GM12878 (cell line): ENCODE results near the gene PITRM1. TPM values are rescaled to one million over a fixed set of nuclear protein-coding genes. Genes with fewer than 3 reads are reported as not detected.

ENCODE experiments used
- ATAC-seq: fragments of 200-7000 bp; cut with Tn5 transposase; 3 replicates; pipeline ENCODE4 v1.9.1; 2020; ENCODE audit warnings: mild to moderate bottlenecking, moderate library complexity
- BruUV-seq: library from RNA; stranded (reverse); fragments of 400-500 nt; replicated peaks from 2 replicates; lab custom pipeline; 2021; lab: Mats Ljungman, UMichigan
- CTCF ChIA-PET: fragments of 300-600 bp; sonication (Branson Sonifier 250); formaldehyde crosslinking; extraction: SDS; loops from one replicate; lab custom pipeline; 2021; ENCODE audit warnings: inconsistent platforms; lab: Yijun Ruan, JAX
- POLR2A ChIA-PET: fragments of 350-600 bp; formaldehyde crosslinking; extraction: SDS; loops from one replicate; lab custom pipeline; 2021; ENCODE audit warnings: inconsistent platforms; lab: Charles Lee
- RAD21 ChIA-PET: fragments of 300-600 bp; sonication (Branson Sonifier 250); formaldehyde crosslinking; loops from one replicate; lab custom pipeline; 2023; ENCODE audit warnings: antibody characterized with exemption; ENCODE audit not compliant: unreplicated experiment; lab: Charles Lee
- SMC1A ChIA-PET: fragments of 300-600 bp; sonication (Branson Sonifier 250); formaldehyde crosslinking; loops from one replicate; lab custom pipeline; 2023; ENCODE audit not compliant: unreplicated experiment, uncharacterized antibody; lab: Charles Lee
- DNase-seq: peaks from one replicate; pipeline ENCODE4 v3.0.0-alpha.2; 2011; ENCODE audit warnings: low read depth, low spot score
- FAIRE-seq: peaks from 3 replicates; lab custom pipeline; 2011; peaks lifted over from hg19 to GRCh38; lab: Jason Lieb, UNC
- H2AFZ ChIP-seq: 2 replicates; pipeline ENCODE4 v1.6.0; 2011; ENCODE audit warnings: low read depth, low read length, control low read depth; ENCODE audit not compliant: control insufficient read depth
- H3K27ac ChIP-seq: 2 replicates; pipeline ENCODE4 v1.5.1; 2011; ENCODE audit warnings: control low read depth; ENCODE audit not compliant: control insufficient read depth, insufficient read depth
- H3K27me3 ChIP-seq, 2 experiments: replicated peaks in 1 of 2; 2 replicates each; pipeline versions ENCODE4 v1.6.0 to v1.6.1; 2011; ENCODE audit warnings: low read length in 1 of 2; ENCODE audit not compliant: control insufficient read depth in 2 of 2, insufficient read depth in 2 of 2
- H3K36me3 ChIP-seq, 2 experiments: 2 replicates each; pipeline ENCODE4 v1.5.1; 2011; ENCODE audit warnings: low read length in 1 of 2; ENCODE audit not compliant: control insufficient read depth in 2 of 2, insufficient read depth in 2 of 2
- H3K4me1 ChIP-seq: 2 replicates; pipeline ENCODE4 v1.6.1; 2011; ENCODE audit warnings: mild to moderate bottlenecking, low read length, moderate library complexity, mixed read lengths; ENCODE audit not compliant: control insufficient read depth, insufficient read depth
- H3K4me2 ChIP-seq: 2 replicates; pipeline ENCODE4 v1.6.0; 2011; ENCODE audit warnings: control low read depth; ENCODE audit not compliant: control insufficient read depth, insufficient read depth
- H3K4me3 ChIP-seq: fragments of 200-600 bp; sonication (generic); 2 replicates; pipeline ENCODE4 v1.5.1; 2016
- H3K79me2 ChIP-seq: 2 replicates; pipeline ENCODE4 v1.6.0; 2011; ENCODE audit warnings: low read length; ENCODE audit not compliant: control insufficient read depth, insufficient read depth
- H3K9ac ChIP-seq: 2 replicates; pipeline ENCODE4 v1.8.0; 2011; ENCODE audit warnings: low read length, control low read depth, mixed read lengths; ENCODE audit not compliant: control insufficient read depth, insufficient read depth
- H3K9me3 ChIP-seq: replicated peaks from 3 replicates; pipeline ENCODE4 v1.5.1; 2011; ENCODE audit warnings: mild to moderate bottlenecking, low read length; ENCODE audit not compliant: control insufficient read depth, insufficient read depth
- H4K20me1 ChIP-seq: 2 replicates; pipeline ENCODE4 v1.6.0; 2011; ENCODE audit not compliant: control insufficient read depth, insufficient read depth
- EP300 ChIP-seq, 2 experiments: fragments of 150-350 bp in 1 of 2; IDR thresholded peaks; 2 replicates each; pipeline ENCODE4 v1.6.1; 2011 to 2012; ENCODE audit warnings: low read depth in 2 of 2, low read length in 2 of 2, borderline replicate concordance in 1 of 2, improper control_type of control experiment in 1 of 2, inconsistent platforms in 1 of 2; ENCODE audit not compliant: control insufficient read depth in 1 of 2
- ESRRA ChIP-seq: IDR thresholded peaks from 2 replicates; pipeline ENCODE4 v1.6.1; 2012; ENCODE audit warnings: mild to moderate bottlenecking, low read length, improper control_type of control experiment
- GATAD2B ChIP-seq: fragments of 450-650 bp; conservative IDR thresholded peaks from 2 replicates; pipeline ENCODE4 v1.6.1; 2017; ENCODE audit warnings: low read depth, mild to moderate bottlenecking, moderate library complexity
- NBN ChIP-seq: fragments of 450-650 bp; IDR thresholded peaks from 2 replicates; pipeline ENCODE4 v1.6.1; 2016
- NFIC ChIP-seq: IDR thresholded peaks from 2 replicates; pipeline ENCODE4 v1.6.1; 2012; ENCODE audit warnings: low read depth, mild to moderate bottlenecking, inconsistent platforms, low read length, moderate library complexity
- PAX8 ChIP-seq: fragments of 450-650 bp; IDR thresholded peaks from 2 replicates; pipeline ENCODE4 v1.6.1; 2017; ENCODE audit warnings: mild to moderate bottlenecking, moderate library complexity
- POLR2AphosphoS5 ChIP-seq: IDR thresholded peaks from 2 replicates; pipeline ENCODE4 v1.6.1; 2011; ENCODE audit warnings: mild to moderate bottlenecking, low read length, inconsistent platforms
- RAD51 ChIP-seq: fragments of 450-650 bp; IDR thresholded peaks from 2 replicates; pipeline ENCODE4 v1.6.1; 2016; ENCODE audit warnings: moderate library complexity, mild to moderate bottlenecking, inconsistent platforms
- RBBP5 ChIP-seq: fragments of 200-600 bp; sonication (generic); conservative IDR thresholded peaks from 2 replicates; pipeline ENCODE4 v1.6.1; 2016
- RELA ChIP-seq: fragments of 450-650 bp; IDR thresholded peaks from 2 replicates; pipeline ENCODE4 v1.8.0; 2014; ENCODE audit warnings: borderline replicate concordance; ENCODE audit not compliant: partially characterized antibody
- ZNF207 ChIP-seq: fragments of 450-650 bp; IDR thresholded peaks from 2 replicates; pipeline ENCODE4 v1.6.1; 2014; ENCODE audit warnings: antibody characterized with exemption, mild to moderate bottlenecking, borderline replicate concordance
- ZNF24 ChIP-seq: fragments of 450-650 bp; IDR thresholded peaks from 2 replicates; pipeline ENCODE4 v1.6.1; 2017; ENCODE audit warnings: antibody characterized with exemption, mild to moderate bottlenecking
- ZNF274 ChIP-seq: IDR thresholded peaks from one replicate; pipeline ENCODE4 v1.8.0; 2011; ENCODE audit not compliant: insufficient read length, insufficient read depth
- WGBS: methylation state at CpG from one replicate; pipeline ENCODE4 v1.1.6; 2016; ENCODE audit warnings: low lambda C conversion rate; ENCODE audit not compliant: insufficient replicate concordance, insufficient coverage; ENCODE audit errors: missing lambda C conversion rate; 5-methylcytosine and 5-hydroxymethylcytosine counted together
- in situ Hi-C: fragments of 300-500 bp; cut with MboI; formaldehyde crosslinking; loops from 9 replicates; pipeline ENCODE4 v1.14.3; 2018; ENCODE audit warnings: mixed read lengths
- intact Hi-C: fragments of 100-400 bp; cut with micrococcal nuclease; formaldehyde crosslinking; loops from one replicate; pipeline ENCODE4 v1.14.2; 2022; ENCODE audit not compliant: unreplicated experiment
- polyA plus RNA-seq, 11 experiments: library from polyadenylated mRNA; depleted of rRNA in 4 of 11; unstranded in 6 of 11; stranded (reverse) in 5 of 11; fragments of >200 nt; fragmentation: Nextera tagmentation in 4 of 11; fragmentation: Illumina TruSeq in 1 of 11; extraction: Ambion mirVana in 4 of 11; extraction: Trizol in 1 of 11; gene quantifications; 1 replicate in 1 of 11; 2 replicates in 10 of 11; pipeline versions ENCODE4 v1.2.1 to v1.2.3, GENCODE V29; 2011 to 2016; ENCODE audit warnings: inconsistent platforms in 2 of 11, missing spikeins in 2 of 11, low read depth in 1 of 11
- total RNA-seq, 4 experiments: library from RNA; depleted of rRNA in 3 of 4; stranded (reverse); fragments of >200 nt in 3 of 4; fragmentation: Illumina TruSeq in 1 of 4; extraction: Trizol in 1 of 4; gene quantifications; 2 replicates each; pipeline versions ENCODE4 v1.2.1 to v1.2.3, GENCODE V29; 2013 to 2021
- TF ChIP-seq, protein P1 (sequence below): fragments of 450-650 bp; IDR thresholded peaks from 2 replicates; pipeline ENCODE4 v1.6.1; 2018; ENCODE audit warnings: mild to moderate bottlenecking, low read depth, moderate library complexity; ENCODE audit not compliant: partially characterized antibody
- TF ChIP-seq, protein P2 (sequence below): IDR thresholded peaks from 2 replicates; pipeline ENCODE4 v1.6.1; 2012; ENCODE audit warnings: improper control_type of control experiment, low read depth, low read length; ENCODE audit not compliant: insufficient replicate concordance
- TF ChIP-seq, protein P3 (sequence below): fragments of 450-650 bp; IDR thresholded peaks from 2 replicates; pipeline ENCODE4 v1.6.1; 2017; ENCODE audit warnings: mild to moderate bottlenecking, low read depth, inconsistent platforms; ENCODE audit not compliant: poor library complexity, severe bottlenecking

Gene PITRM1
- total and polyA plus RNA-seq, 10 of the 15 experiments (the other 5 are each of a cell fraction or from before 2014, with no cell fraction given): 15.5 to 53.0 (median 45.0) TPM

DNA sequence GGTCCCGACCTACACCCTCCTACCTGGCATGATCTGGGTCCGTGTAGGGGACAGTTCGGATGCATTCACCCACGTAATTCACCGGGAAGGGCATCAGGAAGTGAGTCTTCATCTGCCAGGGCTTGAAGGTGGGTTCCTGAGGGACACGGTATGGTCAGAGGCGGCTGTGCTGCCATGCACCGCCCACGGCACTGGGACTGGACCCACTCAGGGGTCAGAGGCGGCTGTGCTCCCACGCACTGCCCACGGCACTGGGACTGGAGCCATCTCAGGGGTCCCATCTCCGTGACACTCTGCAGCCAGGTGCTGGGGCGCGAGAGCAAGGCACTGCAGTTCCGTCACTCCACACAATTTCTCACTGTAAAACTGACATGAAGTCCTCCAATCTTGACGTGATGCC, 29.2 kb downstream of the PITRM1 start:
- Histone ChIP-seq H3K9me3 (no peaks in the 10 kb centered on the region), H3K4me2 (no peak overlapping the region), H3K4me3 (no peak overlapping the region), H3K79me2 (no peaks in the 10 kb centered on the region), H3K4me1 (no peaks in the 10 kb centered on the region), H3K9ac (no peak overlapping the region), H3K36me3 (peaks cover 11 to 27% of the 10 kb centered on the region in 2 experiments), H3K27me3 (no peaks in the 10 kb centered on the region), H3K27ac (no peak overlapping the region), H4K20me1 (no peaks in the 10 kb centered on the region), H2AFZ (no peak overlapping the region)
- ChIA-PET RAD21 (no interaction called here), SMC1A (no interaction called here), POLR2A (no interaction called here), CTCF (no interaction called here)
- FAIRE-seq (no peak), DNase-seq (no peak), ATAC-seq (no peak)
- 93% methylated on average over 17 of the region's 17 CpGs for WGBS
- BruUV-seq: no TSS peak
- intact Hi-C loops: no loop called here
- in situ Hi-C loops: no loop called here
- no peak for TF ChIP-seq NBN
- TF ChIP-seq, protein P1, sequence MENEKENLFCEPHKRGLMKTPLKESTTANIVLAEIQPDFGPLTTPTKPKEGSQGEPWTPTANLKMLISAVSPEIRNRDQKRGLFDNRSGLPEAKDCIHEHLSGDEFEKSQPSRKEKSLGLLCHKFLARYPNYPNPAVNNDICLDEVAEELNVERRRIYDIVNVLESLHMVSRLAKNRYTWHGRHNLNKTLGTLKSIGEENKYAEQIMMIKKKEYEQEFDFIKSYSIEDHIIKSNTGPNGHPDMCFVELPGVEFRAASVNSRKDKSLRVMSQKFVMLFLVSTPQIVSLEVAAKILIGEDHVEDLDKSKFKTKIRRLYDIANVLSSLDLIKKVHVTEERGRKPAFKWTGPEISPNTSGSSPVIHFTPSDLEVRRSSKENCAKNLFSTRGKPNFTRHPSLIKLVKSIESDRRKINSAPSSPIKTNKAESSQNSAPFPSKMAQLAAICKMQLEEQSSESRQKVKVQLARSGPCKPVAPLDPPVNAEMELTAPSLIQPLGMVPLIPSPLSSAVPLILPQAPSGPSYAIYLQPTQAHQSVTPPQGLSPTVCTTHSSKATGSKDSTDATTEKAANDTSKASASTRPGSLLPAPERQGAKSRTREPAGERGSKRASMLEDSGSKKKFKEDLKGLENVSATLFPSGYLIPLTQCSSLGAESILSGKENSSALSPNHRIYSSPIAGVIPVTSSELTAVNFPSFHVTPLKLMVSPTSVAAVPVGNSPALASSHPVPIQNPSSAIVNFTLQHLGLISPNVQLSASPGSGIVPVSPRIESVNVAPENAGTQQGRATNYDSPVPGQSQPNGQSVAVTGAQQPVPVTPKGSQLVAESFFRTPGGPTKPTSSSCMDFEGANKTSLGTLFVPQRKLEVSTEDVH: no peak
- TF ChIP-seq NFIC: no peak
- no peak for TF ChIP-seq EP300 (IDR thresholded peaks at IDR 0.05; ENCODE audit: borderline replicate concordance in 1 of 2, control insufficient read depth in 1 of 2, low read depth in 2 of 2, low read length in 2 of 2)
- no peak for TF ChIP-seq GATAD2B
- TF ChIP-seq, protein P2, sequence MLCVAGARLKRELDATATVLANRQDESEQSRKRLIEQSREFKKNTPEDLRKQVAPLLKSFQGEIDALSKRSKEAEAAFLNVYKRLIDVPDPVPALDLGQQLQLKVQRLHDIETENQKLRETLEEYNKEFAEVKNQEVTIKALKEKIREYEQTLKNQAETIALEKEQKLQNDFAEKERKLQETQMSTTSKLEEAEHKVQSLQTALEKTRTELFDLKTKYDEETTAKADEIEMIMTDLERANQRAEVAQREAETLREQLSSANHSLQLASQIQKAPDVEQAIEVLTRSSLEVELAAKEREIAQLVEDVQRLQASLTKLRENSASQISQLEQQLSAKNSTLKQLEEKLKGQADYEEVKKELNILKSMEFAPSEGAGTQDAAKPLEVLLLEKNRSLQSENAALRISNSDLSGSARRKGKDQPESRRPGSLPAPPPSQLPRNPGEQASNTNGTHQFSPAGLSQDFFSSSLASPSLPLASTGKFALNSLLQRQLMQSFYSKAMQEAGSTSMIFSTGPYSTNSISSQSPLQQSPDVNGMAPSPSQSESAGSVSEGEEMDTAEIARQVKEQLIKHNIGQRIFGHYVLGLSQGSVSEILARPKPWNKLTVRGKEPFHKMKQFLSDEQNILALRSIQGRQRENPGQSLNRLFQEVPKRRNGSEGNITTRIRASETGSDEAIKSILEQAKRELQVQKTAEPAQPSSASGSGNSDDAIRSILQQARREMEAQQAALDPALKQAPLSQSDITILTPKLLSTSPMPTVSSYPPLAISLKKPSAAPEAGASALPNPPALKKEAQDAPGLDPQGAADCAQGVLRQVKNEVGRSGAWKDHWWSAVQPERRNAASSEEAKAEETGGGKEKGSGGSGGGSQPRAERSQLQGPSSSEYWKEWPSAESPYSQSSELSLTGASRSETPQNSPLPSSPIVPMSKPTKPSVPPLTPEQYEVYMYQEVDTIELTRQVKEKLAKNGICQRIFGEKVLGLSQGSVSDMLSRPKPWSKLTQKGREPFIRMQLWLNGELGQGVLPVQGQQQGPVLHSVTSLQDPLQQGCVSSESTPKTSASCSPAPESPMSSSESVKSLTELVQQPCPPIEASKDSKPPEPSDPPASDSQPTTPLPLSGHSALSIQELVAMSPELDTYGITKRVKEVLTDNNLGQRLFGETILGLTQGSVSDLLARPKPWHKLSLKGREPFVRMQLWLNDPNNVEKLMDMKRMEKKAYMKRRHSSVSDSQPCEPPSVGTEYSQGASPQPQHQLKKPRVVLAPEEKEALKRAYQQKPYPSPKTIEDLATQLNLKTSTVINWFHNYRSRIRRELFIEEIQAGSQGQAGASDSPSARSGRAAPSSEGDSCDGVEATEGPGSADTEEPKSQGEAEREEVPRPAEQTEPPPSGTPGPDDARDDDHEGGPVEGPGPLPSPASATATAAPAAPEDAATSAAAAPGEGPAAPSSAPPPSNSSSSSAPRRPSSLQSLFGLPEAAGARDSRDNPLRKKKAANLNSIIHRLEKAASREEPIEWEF: no peak
- no peak for TF ChIP-seq RELA
- TF ChIP-seq POLR2AphosphoS5: no peak
- no peak for TF ChIP-seq RAD51
- TF ChIP-seq PAX8: no peak
- no peak for TF ChIP-seq RBBP5
- TF ChIP-seq ESRRA: no peak
- no peak for TF ChIP-seq ZNF274
- TF ChIP-seq ZNF24: no peak
- TF ChIP-seq ZNF207: no peak
- TF ChIP-seq, protein P3, sequence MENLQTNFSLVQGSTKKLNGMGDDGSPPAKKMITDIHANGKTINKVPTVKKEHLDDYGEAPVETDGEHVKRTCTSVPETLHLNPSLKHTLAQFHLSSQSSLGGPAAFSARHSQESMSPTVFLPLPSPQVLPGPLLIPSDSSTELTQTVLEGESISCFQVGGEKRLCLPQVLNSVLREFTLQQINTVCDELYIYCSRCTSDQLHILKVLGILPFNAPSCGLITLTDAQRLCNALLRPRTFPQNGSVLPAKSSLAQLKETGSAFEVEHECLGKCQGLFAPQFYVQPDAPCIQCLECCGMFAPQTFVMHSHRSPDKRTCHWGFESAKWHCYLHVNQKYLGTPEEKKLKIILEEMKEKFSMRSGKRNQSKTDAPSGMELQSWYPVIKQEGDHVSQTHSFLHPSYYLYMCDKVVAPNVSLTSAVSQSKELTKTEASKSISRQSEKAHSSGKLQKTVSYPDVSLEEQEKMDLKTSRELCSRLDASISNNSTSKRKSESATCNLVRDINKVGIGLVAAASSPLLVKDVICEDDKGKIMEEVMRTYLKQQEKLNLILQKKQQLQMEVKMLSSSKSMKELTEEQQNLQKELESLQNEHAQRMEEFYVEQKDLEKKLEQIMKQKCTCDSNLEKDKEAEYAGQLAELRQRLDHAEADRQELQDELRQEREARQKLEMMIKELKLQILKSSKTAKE: no peak
